GM21619 (cell line): ENCODE measurements around the gene SOHLH1.

ENCODE experiments used
- ATAC-seq: cut with Tn5 transposase; IDR thresholded peaks from one replicate; pipeline ENCODE4 v1.9.1; 2021; ENCODE audit not compliant: unreplicated experiment

Gene SOHLH1

DNA sequence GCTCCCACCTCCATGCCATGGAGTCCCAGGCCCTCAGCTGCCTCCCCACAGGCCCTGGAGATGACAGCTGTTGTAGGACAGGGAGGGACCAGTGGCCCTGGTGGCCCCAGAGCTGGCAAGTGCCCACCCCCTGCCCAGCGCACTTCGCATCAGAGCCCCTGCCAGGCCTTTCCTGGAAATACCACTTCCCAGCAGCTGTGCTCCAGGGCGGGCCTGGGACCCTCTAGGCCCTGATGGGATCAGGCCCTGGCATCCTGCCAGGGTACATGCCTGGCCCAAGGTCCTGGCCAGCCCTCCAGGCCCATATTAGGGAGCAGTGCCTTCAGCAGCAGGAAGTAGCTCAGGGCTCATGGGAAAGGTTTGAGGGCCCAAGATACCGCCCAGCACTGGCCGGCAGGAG, 5.2 kb upstream of the SOHLH1 start:
- no peak for ATAC-seq

DNA sequence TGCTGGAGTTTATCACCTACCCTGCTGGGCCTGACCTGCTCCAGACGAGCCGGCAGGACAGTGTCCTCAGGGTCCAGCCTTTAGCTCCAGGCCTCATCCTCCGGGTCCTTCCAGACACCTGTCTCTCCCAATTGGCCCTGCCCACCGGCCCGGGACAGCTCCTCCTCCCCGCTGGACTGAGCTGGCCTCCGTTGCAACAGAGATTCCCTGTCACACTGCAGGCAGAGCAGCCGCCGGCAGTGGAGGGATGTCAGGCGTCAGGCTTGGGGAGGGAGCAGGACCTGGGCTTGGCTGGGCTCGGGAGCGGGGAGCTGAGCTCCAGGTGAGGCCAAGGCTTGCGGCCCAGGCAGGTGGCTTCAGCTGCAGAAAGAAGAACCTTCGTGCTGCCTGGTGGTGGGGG, 4.4 kb upstream of the SOHLH1 start:
- ATAC-seq, result no peak

DNA sequence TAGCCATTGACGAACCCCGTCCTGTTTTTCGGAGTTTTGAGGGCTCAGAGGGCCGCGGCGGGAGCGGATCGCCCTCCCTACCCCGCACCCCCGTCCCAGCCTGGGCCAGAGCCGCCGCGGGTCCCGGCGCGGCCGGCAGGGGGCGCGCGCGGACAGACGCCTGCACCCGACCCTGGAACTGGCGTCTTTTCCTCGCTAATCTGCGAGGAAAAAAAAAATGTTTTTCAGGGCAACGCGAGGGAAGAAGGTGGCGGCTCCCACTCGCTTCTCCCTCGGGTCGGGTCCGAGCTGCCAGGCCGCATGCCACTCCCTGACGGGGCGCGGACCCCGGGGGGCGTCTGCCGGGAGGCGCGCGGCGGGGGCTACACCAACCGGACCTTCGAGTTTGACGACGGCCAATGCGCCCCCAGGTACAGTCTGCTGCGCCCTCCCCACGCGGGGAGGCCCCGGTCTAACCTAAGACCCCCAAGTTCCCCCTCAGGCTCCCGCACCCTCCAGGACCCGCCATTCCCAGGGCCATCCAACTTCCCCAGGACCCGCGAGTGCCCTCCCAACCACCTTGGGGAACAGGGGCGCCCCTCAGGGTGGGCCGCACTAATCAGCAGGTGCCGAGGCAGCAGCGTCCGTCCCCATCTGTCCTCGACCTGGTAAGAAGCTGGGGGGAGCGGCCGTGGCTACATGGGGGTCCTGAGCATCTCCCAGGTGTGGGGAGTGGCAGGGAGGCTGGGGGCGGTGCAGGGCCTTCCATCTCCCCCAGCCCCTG, 2.9 kb upstream of the SOHLH1 start, which contains the start of gene KCNT1:
KCNT1 (plus strand) TSS at position 227 of the 763 bp plus-strand sequence; CDS start at position 301, 74 bp downstream.
- ATAC-seq, result no peak

DNA sequence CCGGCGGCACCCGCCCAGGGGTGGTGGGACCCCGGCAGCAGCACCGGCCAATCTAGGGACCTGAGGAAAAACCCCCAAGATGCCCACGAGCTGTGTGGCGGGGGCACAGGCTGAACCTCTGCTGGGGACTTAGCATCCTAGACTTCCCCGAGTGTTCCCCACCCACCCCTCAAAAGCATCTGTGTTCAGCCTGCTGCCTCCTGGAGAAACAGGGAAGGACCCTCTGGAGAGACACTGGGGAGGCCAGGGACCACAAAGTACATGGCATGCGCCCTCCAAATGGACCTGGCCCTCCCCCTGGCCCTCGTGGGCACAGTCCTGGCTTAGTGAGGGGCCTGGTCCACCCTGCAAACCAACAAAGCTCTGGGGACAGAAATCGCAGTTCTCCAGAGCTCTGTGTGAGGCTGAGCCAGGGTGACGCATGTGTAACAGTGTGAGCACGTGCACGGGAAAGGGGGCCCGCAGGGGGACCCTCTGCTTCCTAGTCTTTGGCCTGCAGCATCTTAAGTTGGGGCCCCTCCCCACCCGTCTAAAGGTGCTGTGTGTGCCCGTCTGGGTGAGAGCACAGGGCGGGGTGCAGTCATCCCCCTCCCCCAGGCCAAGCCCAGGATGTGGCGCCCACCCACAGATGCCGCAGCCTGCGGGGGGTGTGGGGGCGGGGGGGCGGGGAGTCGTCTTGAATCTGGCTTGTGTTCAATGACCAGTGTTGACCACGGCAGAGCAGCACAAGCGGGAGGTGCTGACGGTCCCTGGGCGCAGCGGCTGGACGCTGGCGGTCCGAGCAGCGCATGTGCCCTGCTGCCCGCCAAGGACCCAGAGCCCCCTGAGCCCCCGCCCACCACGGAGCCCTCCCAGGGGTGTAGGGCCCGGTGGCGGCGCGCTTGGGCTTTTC, 2.0 kb upstream of the SOHLH1 start:
- no peak for ATAC-seq

DNA sequence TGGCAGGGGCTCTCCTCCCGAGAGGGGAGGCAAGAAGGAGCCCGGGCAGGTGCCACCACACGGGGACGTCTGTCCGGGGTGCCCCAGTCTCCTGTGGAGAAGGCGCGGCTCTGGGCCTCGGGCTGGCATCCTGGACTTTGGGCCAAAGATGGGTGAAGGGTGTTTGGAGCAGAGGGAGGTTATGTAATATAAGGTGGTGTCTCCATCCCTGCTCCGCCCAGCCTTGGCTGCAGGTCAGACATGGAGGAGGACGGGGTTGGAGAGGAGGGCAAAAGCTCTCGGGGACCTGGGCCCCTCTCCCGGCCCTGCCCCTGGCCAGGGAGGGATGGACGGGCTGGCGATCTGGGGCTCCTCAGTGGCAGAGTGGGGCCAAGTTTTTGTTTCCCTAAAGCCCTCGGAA, 1.2 kb upstream of the SOHLH1 start:
- ATAC-seq, result no peak

DNA sequence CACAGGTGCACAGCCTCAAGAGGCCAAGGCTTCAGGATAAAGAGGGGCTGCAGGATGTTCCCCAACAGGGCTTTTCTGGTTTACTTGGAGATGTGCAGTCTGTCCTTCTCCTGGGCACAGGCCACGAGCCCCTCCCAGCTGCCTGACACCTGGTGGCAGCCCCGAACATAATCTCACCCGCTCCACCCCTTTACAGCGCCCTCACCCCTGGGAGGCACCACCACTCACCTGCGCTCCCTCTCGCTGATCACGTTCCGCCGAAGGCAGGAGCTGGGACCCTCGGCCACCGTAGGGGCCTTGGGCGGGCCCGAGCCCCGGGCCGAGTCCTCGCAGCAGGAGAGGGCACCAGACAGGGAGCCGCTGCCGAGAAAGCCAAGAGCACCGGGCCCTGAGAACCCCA, 514 bp downstream of the SOHLH1 start:
- no peak for ATAC-seq

DNA sequence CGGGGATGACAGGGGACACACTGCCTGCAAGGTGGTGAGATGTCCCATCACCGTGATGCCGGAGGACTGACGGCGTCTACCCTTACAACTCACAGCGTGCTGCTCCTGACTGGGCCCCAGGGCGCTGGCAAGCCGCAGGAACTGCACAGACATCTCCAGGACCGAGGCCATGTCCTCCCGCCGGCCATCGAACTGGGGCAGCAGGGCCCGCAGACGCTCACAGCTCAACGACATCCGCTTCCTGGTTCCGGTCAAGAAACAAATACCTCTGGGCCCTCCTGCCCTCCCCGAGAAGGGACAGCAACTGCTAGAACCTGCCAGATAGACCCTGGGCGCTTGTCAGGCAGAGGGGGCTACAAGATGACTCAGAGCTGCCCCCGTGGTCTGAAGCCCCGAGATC, 1.0 kb downstream of the SOHLH1 start:
- no peak for ATAC-seq

DNA sequence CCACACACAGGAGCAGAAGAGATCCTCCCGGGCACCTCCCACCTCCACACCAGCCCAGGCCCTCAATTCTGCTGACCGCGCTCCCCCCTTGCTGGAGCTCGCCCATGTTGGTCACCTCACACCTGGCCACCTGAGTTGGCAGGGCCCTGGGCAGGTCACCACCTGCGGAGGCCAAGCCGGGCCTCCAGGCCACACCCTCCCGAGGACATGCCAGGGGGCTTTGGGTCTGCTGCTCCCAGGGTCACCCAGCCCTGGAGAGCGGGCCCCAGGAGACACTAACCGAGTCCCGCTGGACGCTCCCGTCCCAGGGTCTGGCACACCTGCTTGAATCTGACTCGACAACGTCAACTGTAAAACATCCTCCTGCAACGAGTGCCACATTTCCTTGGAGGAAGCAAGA, 2.1 kb downstream of the SOHLH1 start:
- no peak for ATAC-seq

DNA sequence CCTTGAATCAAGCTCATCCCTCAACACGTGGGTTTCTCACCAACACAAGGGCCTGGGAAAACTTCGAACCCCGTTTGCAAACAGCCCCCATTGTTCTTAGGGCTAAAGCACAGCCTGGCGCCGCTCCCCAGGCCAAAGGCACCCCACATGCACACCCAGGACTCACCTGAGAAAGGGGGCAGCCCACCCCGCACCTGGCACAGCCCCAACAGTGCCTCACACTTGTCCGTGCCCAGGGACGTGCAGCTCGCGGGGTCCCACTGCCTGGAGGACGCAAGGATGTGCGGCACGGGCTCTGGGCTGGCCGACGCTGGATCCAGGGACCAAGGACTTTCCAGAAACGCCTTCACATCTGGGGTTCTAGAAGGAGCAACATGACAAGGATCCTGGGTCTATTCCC, 2.8 kb downstream of the SOHLH1 start:
- no peak for ATAC-seq

DNA sequence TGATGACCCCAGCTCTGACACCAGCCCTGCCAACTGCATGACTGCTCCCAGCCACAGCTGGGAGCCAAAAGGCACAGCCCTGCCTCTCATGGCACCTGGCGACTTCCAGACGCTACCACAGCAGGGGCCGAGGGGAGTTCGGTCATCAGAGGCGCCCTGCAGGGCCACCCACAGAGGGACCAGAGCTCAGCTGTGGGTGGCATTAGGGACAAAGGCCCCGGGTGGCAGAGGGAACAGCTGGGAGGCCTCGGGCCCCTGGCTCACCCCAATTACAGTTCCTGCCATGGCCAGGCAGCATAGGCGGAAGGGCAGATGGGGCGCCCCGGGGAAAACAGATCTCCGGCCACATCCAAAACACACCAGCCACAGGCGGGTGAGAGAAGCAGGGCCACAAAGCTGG, 3.6 kb downstream of the SOHLH1 start:
- ATAC-seq, result no peak

DNA sequence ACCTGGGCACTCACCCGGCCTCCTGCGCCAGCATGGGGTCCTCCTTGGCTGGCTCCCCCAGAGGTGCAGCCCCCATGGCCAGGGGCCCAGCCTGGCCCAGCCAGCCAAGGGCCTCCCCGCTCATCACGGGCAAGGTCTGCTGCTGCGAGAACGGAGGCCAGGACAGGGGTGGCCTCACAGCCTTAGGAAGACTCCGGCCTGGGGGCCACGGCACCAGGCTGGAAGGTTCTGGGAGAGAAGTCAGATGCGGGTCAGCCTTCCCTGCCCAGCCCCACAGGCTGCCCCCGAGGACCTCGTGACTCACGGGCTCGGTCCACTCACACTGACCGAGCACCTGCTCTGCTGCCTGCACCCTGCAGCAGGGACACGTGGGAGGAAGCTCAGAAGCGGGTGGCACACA, 4.2 kb downstream of the SOHLH1 start:
- ATAC-seq, result no peak

DNA sequence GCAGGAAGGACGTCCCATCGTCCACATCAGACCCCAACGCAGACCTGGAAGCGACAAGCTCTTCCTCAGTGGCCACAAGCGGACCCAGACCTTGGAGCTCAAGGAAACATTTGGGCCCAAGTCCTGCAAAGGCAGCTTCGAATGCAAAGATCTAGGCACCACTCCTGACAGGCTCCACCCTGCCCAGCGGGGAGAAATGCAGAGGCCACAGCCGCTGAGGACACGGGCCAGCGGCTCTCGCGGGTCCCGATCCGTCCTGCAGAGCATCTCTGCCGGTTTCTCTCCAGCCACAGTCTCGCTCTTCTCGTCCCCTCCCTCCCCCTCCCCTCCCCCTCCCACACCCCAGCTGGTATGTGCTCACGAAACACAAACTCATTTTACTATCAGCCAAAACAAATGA, 4.9 kb downstream of the SOHLH1 start:
- ATAC-seq, result no peak

DNA sequence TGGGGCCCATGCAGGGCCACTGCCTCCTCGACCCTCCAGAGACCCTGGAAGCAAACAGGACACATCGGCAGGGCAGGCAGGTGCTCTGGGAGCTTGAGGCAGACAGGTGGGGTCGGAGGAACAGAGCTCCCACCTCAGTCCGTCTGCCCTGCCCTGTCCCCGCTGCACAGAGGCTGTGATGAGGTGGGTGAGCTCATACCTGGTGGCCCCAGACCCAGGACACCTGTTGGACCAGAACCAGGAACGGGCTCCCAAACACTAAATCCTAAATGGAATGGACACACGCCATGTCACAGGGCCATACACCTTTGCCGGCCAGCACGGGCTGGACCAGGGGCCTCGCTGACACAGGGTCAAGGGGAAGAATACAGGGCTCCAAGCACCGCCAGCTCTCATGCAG, 5.5 kb downstream of the SOHLH1 start:
- no peak for ATAC-seq

DNA sequence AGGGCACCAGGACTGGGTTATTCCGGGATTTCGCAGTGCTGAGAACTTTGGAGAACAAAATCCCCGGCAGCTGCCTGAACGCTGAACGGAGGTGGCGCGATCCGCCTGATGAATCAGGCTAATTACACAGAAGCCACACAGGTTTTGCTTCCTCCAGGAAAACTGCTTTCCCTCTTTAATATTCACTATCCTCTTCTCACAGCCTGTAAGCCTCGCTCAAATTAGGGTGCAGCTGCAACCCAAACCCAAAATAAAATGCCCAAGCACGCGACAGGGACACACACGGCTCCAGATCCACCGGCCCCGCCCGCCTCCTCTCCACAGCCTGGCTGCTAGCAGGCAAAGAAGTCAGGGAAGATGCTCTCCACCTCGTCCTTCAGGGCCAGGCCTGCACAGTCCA, 6.0 kb downstream of the SOHLH1 start:
- ATAC-seq, result no peak

DNA sequence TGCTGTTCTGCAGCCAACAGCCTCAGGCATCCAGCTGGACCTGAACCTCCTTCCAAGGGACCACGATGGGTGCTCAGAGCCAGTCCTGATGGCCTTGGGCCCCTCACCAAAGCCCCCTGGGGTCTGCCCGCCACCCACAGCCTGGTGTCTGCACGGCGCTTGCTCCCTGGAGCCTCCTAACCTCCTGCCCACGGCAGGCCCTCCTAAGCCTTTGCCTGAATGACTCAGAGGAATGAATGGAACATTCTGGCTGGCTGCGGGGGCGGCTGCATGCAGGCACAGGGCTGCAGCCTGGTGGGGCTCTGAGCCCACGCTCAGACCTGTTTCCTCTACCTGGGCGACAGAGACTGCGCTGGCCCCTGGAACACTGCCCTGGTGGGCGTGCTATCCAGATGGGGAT, 6.9 kb downstream of the SOHLH1 start:
- ATAC-seq, result no peak

DNA sequence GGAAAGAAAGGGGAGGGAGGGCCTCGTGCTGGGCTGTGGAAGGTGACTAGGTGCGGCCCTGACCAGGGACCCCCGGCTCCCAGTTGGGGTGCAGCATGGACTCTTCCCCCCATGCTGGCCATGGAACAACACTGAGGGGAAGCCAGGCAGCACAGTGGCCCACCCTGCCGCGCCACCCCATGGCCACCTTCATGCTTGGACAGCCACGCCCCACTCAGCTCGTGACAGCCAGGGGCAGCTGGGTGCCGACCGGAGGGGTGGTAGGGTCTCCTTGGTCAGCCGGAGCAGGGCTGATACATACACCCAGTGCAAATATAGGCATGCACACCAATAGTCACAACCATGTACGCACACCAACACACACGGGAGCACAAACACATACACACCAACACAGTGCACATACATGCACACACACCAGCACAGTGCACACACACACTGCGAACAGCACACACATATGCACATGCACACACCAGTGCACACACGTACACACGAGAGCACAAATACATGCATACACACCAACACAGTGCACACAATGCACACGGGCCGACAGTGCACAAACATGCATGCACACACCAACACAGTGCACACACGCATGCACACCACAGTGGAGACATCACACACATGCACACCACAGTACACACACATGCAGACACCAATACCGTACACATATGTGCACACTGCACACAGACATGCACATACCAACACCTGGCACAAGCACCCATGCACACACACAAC, 8.3 kb downstream of the SOHLH1 start:
- ATAC-seq, result no peak

DNA sequence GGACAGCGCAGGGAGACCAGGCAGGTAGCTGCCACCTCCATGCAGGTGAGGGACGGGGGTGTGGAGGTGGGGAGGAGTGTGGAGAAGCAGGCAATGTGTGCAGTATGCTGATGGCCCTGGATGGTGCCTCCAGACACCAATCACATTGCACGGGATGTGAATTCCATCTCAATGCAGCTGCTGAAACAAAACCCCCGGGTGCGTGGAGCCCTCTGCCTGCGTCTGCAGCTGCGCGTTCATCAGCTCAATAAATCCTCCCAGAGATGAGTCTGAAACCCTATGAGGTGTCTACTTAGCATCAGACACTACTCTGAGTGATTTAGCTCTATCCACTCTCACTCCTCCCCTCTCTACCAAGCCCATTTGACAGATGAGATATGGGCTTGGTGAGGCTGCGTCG, 10.3 kb downstream of the SOHLH1 start:
- ATAC-seq, result no peak

DNA sequence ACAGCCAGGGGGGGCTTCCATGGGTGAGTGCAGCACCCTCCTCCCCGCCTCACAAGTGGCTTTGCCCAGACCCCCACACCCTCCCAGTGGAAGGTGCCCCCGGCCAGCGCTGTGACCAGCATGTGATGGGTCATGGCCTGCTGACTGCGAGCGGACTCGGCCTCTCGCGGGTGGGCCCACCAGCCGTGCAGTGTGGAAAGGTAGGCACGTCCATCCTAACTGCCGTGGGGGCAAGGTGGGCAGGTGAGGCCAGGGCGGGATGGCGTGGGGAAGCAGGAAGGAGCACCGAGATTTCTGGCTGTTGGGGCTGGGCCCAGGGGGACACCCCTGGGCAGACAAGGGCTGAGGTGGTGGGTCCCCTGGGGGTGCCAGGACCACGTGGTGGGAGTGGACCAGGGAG, 12.1 kb downstream of the SOHLH1 start:
- no peak for ATAC-seq

DNA sequence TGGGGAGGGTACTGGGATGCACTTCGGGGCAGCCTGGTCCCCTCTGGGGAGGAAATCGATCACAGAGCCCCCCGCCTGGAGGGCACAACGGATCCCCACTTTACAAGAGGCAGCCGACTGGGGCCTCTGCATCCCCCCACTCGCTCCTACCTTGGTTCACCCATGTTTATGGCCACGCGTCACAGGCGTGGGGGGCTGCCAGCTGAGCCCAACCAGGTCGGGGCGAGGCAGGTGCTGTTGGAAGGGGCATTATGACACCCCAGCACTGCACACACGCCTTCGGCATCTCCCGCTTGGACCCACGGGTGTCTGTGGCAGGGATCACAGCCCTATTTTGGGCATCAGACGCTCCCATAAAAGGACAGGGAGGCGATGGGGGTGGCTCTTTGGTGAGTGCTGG, 14.6 kb downstream of the SOHLH1 start:
- ATAC-seq, result no peak

DNA sequence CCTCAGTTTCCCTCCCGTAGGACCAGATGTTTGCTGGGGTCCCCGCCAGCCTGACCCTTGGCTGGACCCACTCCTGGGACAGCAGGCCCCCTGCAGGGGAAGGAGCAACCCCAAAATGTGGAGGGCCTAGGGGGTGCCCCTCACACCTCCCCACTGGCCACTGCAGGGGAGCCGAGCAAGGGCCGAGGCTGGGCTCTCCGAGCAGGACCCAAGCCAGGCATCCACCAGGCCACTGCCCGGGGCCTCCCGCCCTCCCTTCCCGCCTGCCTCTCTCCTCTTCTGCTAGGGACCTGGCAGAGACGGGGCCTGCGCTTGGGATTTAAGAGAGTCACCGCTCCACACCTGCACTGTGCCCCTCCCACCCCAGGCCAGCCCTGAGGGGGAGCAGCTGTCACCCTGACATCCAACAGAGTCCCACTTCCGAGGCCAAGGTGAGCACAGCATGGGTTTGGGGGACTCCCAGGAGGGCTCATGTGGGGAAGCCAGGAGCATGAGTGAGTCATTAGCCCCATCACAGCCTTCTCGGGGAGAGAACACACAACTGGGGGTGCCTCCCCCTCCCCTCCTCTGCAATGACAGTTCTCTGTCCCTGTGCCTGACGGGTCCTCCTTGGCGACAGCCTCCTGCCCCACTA, 15.8 kb downstream of the SOHLH1 start:
- ATAC-seq, result no peak

DNA sequence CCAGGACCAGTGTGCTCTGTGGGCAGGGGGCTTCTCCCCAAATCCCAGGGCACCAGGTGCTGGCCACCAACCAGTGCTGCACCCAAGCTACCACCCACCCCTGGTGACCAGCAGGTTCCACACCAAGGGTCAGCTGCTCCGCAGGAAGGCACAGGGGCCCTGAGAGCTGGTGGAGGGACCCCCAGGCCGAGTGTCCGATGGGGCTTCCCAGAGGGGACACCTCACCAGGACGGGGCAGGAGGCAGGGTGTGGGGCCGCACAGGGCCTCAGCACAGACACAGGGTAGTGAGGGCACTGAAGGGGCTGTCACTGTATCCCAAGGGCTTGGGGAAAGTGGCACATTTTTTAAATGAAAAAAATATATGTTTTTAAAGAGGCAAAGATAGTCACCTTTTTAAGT, 18.1 kb downstream of the SOHLH1 start:
- no peak for ATAC-seq
